ENCODE results near the gene FARP2.

DNA sequence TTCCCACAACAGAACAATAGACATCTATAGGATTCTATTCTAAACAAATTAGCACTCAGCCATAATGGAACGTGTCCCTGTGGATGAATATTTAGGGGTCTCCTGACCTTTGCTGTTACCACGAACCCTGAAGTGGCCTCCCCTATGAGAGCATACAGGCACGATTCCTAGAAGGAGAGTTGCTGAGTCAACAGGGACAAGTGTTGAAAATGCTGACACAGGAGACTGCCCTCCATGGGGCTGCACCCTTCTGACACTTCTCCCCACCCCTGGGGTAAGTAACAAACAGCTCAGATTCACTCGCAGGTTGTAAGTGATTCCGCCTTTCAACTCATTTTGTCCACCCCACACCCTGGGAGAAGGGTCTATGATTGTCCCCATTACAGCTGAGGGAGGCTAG, 166.4 kb downstream of the FARP2 start:
- TF ChIP-seq, protein P1, sequence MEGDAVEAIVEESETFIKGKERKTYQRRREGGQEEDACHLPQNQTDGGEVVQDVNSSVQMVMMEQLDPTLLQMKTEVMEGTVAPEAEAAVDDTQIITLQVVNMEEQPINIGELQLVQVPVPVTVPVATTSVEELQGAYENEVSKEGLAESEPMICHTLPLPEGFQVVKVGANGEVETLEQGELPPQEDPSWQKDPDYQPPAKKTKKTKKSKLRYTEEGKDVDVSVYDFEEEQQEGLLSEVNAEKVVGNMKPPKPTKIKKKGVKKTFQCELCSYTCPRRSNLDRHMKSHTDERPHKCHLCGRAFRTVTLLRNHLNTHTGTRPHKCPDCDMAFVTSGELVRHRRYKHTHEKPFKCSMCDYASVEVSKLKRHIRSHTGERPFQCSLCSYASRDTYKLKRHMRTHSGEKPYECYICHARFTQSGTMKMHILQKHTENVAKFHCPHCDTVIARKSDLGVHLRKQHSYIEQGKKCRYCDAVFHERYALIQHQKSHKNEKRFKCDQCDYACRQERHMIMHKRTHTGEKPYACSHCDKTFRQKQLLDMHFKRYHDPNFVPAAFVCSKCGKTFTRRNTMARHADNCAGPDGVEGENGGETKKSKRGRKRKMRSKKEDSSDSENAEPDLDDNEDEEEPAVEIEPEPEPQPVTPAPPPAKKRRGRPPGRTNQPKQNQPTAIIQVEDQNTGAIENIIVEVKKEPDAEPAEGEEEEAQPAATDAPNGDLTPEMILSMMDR (IDR thresholded peaks at IDR 0.05; ENCODE audit: low read length) = no peak
- no peak for TF ChIP-seq EZH2 (IDR thresholded peaks at IDR 0.05; ENCODE audit: borderline replicate concordance, low read length)
